Glutamatergic neuron (in vitro differentiated cells): Measurements from ENCODE around the gene UCP1. TPM values are rescaled to one million over a fixed set of nuclear protein-coding genes. Genes with fewer than 3 reads are reported as not detected.

ENCODE experiments used
- DNase-seq: peaks from one replicate; pipeline ENCODE4 v3.0.0; 2022
- H3K27ac Mint-ChIP-seq: one replicate; pipeline ENCODE4 v1.8.0; 2020; ENCODE audit warnings: mild to moderate bottlenecking, mixed read lengths, inconsistent platforms; ENCODE audit not compliant: unreplicated experiment
- H3K27me3 Mint-ChIP-seq: one replicate; pipeline ENCODE4 v1.8.0; 2020; ENCODE audit warnings: mild to moderate bottlenecking, moderate library complexity, mixed read lengths, inconsistent platforms; ENCODE audit not compliant: unreplicated experiment
- H3K36me3 Mint-ChIP-seq: one replicate; pipeline ENCODE4 v1.8.0; 2020; ENCODE audit warnings: mild to moderate bottlenecking, mixed read lengths, inconsistent platforms; ENCODE audit not compliant: unreplicated experiment
- H3K4me1 Mint-ChIP-seq: one replicate; pipeline ENCODE4 v1.8.0; 2020; ENCODE audit warnings: mild to moderate bottlenecking, low read depth, mixed read lengths, inconsistent platforms; ENCODE audit not compliant: unreplicated experiment
- H3K4me3 Mint-ChIP-seq: one replicate; pipeline ENCODE4 v1.8.0; 2020; ENCODE audit warnings: mild to moderate bottlenecking, mixed read lengths, inconsistent platforms; ENCODE audit not compliant: unreplicated experiment
- H3K9me3 Mint-ChIP-seq: one replicate; pipeline ENCODE4 v1.8.0; 2020; ENCODE audit warnings: mild to moderate bottlenecking, moderate library complexity, mixed read lengths, inconsistent platforms; ENCODE audit not compliant: unreplicated experiment
- CTCF ChIP-seq: fragments of 200-600 bp; sonication (generic); IDR thresholded peaks from one replicate; pipeline ENCODE4 v1.5.0; 2021; ENCODE audit not compliant: partially characterized antibody, unreplicated experiment
- total RNA-seq: library from RNA; stranded (reverse); fragmentation: NEBNext Ultra II Directional; extraction: Animal tissue kit (Norgen Biotek cat#: 25700); gene quantifications from one replicate; pipeline ENCODE4 v1.2.1, GENCODE V29; 2021; ENCODE audit not compliant: unreplicated experiment

The UCP1 gene
- total RNA-seq, 1 donor from 2014 or later = not detected

- Mint-ChIP-seq H3K36me3 (no peaks in the 10 kb centered on the region), H3K27ac (no peak overlapping the region), H3K27me3 (peaks cover under 1% of the 10 kb centered on the region), H3K4me1 (peaks cover 8% of the 10 kb centered on the region), H3K9me3 (peaks cover 5% of the 10 kb centered on the region), H3K4me3 (no peak overlapping the region)
- no peak for TF ChIP-seq CTCF
- DNase-seq = no peak
Measured at GRCh38 chr4:140611854-140612253, 43.1 kb upstream of the UCP1 start.

- peaks cover 8% of the 10 kb centered on the region for H3K4me1 Mint-ChIP-seq
- H3K36me3 Mint-ChIP-seq = no peaks in the 10 kb centered on the region
- no peak for DNase-seq
- H3K9me3 Mint-ChIP-seq = peaks cover 5% of the 10 kb centered on the region
- H3K27ac Mint-ChIP-seq = no peak overlapping the region
- peak; percentile 76 for TF ChIP-seq CTCF
- H3K27me3 Mint-ChIP-seq = peaks cover 3% of the 10 kb centered on the region
- no peak overlapping the region for H3K4me3 Mint-ChIP-seq
Measured at GRCh38 chr4:140609548-140610425, 41.0 kb upstream of the UCP1 start.

- Mint-ChIP-seq H3K4me3 (no peak overlapping the region), H3K27me3 (peaks cover 4% of the 10 kb centered on the region), H3K36me3 (peaks cover 4% of the 10 kb centered on the region), H3K9me3 (peaks cover 5% of the 10 kb centered on the region), H3K27ac (no peak overlapping the region), H3K4me1 (peaks cover 21% of the 10 kb centered on the region)
- TF ChIP-seq CTCF = no peak
- DNase-seq = no peak
Measured at GRCh38 chr4:140607852-140608251, 39.1 kb upstream of the UCP1 start.

GRCh38 chr4:140604544-140604943, 35.8 kb upstream of the UCP1 start:
- Mint-ChIP-seq H3K27ac (no peak overlapping the region), H3K27me3 (peaks cover 5% of the 10 kb centered on the region), H3K36me3 (peaks cover 4% of the 10 kb centered on the region), H3K9me3 (peaks cover 3% of the 10 kb centered on the region), H3K4me1 (peaks cover 20% of the 10 kb centered on the region), H3K4me3 (no peak overlapping the region)
- no peak for DNase-seq
- TF ChIP-seq CTCF = no peak

GRCh38 chr4:140603286-140603685, 34.5 kb upstream of the UCP1 start:
- Mint-ChIP-seq H3K27ac (no peak overlapping the region), H3K27me3 (peaks cover 5% of the 10 kb centered on the region), H3K4me3 (no peak overlapping the region), H3K9me3 (peaks cover 2% of the 10 kb centered on the region), H3K36me3 (peaks cover 4% of the 10 kb centered on the region), H3K4me1 (peaks cover 17% of the 10 kb centered on the region)
- TF ChIP-seq CTCF = no peak
- DNase-seq = no peak
